ENCODE results near the gene CNGA1.
A peak's percentile ranks its signal among the peaks of the same experiment; 100 is the strongest.
"Not testable (repeated sequence)": the region's sequence is repeated elsewhere in the genome, so short reads cannot be mapped to it uniquely, and the experiment has no call there.

Gene CNGA1

DNA sequence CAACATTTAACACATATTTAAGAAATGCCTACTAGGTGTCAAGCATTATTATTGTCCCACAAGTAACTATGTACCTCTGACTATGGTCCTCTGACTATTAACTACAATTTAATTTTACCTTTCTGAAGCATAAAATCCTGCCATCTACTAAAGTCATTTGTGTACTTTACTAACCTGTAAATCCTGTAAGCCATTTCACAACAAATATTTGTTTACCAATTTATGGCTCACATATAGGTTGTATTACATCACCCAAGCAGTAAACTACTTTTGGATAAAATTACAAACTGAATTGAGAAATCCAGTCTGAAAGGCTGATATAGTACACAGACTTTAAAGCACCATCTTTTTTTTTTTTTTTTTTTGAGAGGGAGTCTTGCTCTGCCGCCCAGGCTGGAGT lies 43.8 kb downstream of the CNGA1 start:
- DNase-seq (ENCODE audit: low read depth in 2 of 3, low spot score in 1 of 3), result no peak

DNA sequence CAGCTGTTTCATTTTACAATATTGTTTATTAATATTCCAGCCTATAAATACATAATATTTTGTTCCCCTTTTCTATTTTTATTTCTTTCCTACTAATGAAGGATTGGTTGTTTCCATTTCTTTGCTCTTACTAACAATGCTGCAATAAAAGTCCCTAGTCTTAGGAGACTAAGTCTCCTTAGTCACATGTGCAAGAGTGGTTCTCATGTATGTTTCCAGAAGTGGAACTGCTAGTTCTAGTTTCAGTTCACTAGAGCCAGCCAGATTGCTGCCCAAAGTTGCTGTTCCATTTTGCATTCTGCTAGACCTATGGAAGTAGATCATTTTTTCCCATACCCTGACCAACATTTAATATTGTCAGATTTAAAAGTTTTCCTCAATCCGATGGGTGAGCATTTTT lies 44.3 kb downstream of the CNGA1 start:
- no peak for DNase-seq (ENCODE audit: low read depth in 2 of 3, low spot score in 1 of 3)

DNA sequence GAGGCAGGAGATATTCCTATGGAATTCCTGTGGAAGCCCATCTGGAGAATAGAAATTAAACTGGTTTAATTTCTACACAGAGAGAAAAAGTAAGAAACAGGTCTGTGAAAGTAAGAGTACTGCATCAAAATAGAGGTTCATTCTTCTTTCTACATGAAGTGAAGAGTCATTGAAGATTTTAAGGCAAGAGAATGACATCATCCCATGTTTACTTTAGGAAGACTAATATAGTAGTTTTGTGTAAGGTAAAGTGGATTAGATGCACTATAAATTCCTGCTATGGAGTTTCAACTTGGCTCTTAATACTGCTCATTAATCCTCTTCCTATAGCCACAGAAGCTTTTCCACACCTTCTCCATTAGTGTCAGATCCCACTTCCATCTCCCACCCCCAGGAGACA lies 47.6 kb downstream of the CNGA1 start:
- DNase-seq (ENCODE audit: low read depth in 2 of 3, low spot score in 1 of 3), result no peak

DNA sequence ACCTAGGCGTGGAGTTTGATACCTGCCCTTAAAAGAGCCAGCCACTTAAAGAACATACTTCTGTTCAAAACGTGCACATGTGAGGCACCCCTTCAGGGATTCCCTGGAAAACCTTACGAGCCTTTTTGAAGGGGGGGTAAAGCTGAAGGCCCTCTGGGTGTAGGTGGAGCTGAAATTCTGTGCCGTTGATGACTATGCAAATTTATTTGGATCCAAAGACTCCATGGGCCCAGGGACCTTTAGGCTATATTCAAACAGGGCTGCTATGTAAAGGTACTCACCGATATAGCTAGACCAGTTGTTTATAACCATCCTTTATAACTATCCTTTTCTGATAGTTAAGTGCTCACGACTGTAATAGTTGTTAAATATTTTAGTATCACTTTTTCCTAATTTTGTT lies 61.8 kb downstream of the CNGA1 start:
- DNase-seq (ENCODE audit: low read depth in 2 of 3, low spot score in 1 of 3), result no peak

DNA sequence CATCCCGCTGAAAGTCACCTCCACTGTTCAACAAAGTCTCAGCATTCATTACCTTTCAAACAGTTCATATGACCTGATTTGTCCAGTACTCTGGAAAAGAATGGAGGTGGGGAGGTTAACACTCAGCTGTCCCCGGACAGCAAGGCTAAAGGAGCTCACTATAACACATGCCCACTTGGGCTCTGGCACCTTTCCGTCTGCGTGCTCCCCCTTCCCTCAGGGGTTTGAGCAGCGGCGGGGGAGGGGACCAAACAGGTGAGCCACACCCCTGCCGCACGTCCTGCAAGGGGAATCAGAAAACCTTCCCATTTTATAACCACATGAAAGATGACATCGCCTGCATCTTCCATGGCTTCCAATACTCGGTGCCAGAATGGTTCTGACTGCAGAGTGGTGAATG lies 62.2 kb downstream of the CNGA1 start:
- DNase-seq (ENCODE audit: low read depth in 2 of 3, low spot score in 1 of 3), result no peak

DNA sequence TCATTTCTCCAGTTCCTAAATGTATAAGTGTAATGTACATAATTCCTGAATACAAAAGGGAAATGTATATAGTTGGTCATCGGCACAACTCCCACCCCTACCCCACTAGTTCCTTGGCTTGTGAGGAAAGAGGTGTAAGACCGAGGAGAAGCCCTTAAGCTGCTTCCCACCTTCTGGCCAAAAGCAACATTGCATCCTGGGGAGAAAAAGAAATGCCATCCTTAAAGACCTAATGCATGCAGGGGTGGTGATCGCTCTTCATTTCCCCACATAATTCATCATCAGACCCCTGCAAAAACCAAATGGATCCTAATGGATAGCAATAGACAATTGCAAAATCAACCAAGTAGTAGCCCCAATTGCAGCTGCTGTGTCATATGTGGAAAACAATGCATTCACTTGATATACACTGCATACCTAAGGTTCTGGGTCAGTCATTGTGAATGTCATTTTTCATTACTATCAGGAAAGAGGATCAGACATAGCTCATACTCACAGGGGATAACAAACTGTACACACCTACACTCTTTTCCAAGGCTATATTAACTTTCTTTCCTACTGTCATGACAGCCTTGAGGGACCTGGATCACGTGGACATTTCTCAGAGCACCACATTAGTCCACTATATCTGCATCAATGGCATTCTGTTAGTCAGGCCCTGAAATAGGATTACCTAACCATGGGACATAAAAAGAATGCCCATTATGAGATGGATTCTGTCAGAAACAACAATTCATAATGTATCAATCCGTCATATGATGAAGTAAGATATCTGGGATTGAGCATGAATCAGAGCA lies 70.4 kb downstream of the CNGA1 start:
- DNase-seq (ENCODE audit: low read depth in 2 of 3, low spot score in 1 of 3), result no peak

DNA sequence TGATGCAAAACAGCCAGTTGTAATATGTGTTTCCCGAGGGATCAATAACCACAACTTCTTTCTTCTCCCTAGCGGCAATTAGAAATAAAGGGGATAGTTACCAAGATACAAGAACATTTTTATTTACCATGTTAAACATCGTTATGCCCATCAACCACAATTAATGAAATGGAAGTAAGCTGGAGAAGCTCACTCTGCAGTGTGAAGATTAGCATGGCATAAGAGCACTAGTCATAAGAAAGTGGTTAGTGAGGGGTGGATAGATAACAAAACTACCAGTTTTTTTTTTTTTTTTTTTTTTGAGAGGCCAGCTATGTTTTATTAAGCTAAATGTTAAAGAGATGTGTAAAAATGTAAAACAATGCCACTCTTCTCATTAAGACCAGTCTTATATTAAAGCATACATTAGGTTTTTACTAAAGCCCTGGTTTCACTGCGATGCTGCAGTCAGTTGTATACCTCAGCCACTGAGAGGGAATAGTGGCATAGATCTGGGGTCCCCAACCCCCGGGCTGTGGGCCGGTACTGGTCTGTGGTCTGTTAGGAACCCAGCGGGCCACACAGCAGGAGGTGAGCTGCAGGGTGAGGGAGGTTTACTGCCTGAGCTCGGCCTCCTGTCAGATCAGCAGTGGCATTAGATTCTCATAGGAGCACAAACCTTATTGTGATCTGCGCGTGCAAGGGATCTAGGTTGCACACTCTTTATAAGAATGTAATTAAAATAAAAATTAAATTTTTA lies 74.2 kb downstream of the CNGA1 start:
- no peak for DNase-seq (ENCODE audit: low read depth in 2 of 3, low spot score in 1 of 3)

DNA sequence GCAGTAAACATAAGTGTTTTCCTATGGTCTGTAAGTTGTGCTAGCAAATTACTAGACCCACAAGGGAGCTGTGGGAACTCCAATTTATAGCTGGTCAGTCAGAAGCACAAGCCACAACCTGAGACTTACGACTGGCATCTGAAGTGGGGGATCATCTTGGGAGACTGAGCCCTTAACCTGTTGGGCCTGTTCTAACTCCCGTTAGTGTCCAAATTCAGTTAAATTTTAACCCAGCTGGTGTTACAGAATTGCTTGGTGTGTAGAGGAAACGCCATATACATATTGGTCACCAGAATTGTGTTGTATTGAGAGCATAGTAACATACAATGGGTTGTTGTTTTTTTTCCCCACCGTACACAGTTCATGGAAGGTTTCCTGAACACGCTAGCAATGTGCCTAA lies 77.0 kb downstream of the CNGA1 start:
- no peak for DNase-seq (ENCODE audit: low read depth in 2 of 3, low spot score in 1 of 3)

DNA sequence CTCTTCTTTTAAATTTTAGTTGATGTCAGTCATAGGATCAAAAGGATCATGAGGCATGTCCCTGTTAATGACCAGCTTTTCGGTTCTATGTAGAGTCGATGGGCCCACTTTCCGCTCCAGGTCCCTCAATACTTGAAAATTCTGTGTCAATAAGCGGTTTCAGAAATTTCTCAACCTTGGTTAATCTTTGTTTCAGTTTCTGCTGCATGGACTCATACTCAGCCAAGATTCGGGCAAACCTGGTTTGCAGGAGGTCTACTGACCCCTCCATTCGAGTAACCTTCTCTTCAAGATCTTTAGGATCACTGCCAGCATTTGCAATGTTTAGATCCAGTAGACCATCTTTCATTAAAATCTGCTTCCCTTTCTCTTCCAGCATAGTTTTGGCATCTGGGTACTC lies 80.1 kb downstream of the CNGA1 start:
- no peak for DNase-seq (ENCODE audit: low read depth in 2 of 3, low spot score in 1 of 3)

DNA sequence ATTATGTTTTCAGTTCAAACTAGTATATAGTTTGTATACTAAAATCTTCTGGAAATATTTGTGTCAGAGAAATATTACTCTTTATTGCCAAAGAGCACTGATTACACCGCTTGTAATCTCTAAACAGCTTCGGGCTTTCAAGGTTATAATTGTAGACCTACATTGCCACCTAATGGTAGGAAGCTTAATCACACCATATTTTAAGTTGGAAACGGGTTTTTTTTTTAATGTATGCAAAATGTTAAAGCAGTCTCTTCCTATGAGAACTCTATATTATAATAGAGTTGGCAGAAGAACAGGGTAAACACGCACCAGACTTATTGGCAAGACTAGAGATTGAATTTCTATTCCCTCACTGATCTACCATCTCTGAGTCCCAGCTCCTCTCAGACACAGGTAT lies 82.6 kb downstream of the CNGA1 start:
- no peak for DNase-seq (ENCODE audit: low read depth in 2 of 3, low spot score in 1 of 3)

DNA sequence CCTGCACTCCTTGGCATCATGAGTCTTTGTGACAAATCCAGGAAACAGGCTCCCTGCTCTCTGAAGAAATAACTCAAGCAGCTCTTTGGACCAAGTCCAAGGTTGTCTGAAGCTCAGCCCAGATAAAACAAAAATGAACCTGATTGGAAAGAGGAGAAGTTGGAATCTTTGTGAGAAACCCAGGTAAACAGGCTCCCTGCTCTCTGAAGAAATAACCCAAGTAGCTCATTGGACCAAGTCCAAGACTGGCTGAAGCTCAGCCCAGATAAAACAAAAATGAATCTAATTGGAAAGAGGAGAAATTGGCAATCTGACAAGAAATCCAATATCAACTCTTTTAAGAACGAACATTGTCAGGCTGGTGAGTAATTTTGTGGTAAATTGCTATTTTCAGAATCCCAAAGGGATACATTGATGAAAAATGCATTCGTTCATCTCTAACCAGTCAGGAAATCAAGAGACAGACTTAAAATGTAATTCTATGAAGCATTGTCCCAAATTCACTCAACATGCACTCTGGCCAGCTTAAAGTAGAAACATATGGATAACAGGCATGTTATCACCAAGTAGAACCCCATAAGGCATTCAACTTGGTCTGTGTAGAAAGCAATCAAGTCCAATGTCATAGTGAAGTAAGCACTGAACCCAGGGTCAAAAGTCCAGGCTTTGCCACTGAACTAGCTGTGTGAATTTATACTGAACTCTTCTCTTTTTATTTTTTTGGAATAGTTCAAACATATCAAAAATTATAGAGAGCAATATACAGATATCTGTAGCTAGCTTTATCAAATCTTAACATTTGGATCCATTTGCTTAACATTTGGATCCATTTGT lies 85.3 kb downstream of the CNGA1 start:
- no peak for DNase-seq (ENCODE audit: low read depth in 2 of 3, low spot score in 1 of 3)

DNA sequence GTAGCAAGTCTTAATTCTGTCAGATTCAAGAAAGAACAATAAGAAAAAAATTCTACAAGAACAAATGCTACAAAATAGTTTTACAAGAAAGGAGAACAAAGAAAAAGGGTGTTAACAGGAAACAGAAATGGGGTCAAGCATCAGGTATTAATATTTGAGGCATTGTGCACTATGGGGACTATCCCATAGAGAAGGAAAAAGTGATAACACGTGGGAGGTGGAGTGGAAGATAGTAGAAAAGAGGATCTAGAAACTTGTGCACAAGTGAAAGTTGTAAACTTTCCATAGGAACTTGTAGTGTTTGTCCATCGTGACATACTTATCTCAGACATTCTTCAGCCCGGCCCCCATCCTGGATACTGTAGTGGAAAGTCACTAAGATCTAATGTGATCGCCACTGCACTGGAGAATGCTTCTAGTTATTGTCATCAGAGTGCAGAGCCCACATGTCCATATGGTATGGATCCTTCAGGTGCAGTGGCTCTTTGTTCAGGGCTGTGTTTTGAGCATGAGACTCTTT lies 86.7 kb downstream of the CNGA1 start:
- DNase-seq (ENCODE audit: low read depth in 2 of 3, low spot score in 1 of 3), result no peak

DNA sequence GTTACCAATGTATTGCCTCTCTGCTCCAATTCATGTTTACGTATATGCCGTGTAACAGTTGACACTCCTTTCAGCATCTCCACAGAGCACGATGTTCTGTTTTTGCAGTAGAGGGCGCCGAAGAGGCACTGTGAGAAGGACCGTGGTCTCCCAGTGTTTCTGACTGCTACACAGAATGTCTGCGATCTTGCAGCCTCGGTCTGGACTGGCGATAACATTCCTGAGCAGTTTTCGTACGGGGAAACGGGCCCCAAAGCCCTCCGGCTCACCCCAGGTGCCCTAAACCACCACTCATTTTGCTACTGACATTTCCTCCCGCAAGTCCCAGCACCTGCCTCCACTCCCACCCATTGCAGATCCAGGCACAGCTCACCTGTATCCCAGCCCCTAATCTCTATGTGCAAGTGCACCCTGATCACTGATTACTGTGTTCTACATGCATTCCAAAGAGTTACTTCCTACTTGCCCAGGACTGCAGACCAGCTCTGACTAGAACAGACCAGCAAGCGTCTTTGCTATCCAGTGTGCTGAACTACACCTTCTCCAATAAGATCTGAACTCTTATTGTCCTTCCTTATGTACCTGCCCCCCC lies 89.7 kb downstream of the CNGA1 start:
- DNase-seq (ENCODE audit: low read depth in 2 of 3, low spot score in 1 of 3), result peak in 2 of 3 donors; percentile 26 to 42

DNA sequence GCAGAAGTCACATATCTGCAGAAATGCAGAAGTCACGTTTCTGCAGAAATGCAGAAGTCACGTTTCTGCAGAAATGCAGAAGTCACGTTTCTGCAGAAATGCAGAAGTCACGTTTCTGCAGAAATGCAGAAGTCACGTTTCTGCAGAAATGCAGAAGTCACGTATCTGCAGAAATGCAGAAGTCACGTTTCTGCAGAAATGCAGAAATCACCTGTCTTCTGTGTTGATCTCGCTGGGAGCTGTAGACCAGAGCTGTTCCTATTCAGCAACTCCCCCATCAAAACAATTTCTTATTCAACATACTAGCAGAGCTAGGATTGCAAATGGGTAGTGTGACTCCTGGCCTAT lies 93.2 kb downstream of the CNGA1 start:
- not testable (repeated sequence) for DNase-seq (ENCODE audit: low read depth in 2 of 3, low spot score in 1 of 3)

DNA sequence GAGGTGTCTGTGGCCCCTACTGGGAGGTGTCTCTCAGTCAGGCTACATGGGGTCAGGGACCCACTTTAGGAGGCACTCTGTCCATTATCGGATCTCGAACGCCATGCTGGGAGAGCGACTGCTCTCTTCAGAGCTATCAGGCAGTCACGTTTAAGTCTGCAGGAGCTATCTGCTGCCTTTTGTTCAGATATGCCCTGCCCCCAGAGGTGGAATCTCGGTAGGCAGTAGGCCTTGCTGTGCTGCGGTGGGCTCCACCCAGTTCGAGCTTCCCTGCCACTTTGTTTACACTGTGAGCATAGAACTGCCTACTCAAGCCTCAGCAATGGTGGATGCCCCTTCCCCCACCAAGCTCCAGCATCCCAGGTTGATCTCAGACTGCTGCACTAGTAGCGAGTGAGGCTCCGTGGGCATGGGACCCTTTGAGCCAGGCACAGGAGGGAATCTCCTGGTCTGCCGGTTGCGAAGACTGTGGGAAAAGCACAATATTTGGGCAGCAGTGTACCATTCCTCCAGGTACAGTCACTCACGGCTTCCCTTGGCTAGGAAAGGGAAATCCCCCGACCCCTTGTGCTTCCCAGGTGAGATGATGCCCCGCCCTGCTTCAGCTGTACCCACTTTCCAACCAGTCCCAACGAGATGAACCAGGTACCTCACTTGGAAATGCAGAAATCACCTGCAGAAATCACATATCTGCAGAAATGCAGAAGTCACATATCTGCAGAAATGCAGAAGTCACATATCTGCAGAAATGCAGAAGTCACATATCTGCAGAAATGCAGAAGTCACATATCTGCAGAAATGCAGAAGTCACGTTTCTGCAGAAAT lies 93.8 kb downstream of the CNGA1 start:
- not testable (repeated sequence) for DNase-seq (ENCODE audit: low read depth in 2 of 3, low spot score in 1 of 3)

DNA sequence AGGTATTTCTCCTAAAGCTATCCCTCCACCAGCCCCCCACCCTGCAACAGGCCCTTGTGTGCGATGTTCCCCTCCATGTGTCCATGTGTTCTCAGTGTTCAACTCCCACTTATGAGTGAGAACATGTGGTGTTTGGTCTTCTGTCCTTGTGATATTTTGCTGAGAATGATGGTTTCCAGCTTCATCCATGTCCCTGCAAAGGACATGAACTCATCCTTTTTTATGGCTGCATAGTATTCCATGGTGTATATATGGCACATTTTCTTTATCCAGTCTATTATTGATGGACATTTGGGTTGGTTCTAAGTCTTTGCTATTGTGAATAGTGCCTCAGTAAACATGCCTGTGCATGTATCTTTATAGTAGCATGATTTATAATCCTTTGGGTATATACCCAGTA lies 99.3 kb downstream of the CNGA1 start:
- DNase-seq (ENCODE audit: low read depth in 2 of 3, low spot score in 1 of 3), result not testable (repeated sequence)

DNA sequence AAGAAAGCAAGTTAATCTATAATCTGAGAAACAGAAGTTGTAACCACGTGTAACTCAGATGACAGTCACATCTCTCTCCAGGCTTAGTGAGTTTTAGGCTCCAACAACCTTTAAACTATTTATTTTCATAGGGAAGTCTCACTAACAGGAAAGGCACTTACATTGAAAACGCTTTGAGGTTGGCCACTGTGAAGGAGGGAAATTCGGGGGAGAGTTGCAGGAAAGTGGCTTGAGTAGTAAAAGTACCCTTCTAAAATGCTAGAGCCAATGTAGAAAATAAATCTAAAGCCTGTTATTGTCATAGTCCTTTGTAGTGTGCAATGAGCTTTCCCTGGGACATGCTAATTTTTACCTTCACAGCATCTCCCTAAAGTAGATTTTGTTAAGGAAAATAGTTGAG lies 101.1 kb downstream of the CNGA1 start:
- no peak for DNase-seq (ENCODE audit: low read depth in 2 of 3, low spot score in 1 of 3)

DNA sequence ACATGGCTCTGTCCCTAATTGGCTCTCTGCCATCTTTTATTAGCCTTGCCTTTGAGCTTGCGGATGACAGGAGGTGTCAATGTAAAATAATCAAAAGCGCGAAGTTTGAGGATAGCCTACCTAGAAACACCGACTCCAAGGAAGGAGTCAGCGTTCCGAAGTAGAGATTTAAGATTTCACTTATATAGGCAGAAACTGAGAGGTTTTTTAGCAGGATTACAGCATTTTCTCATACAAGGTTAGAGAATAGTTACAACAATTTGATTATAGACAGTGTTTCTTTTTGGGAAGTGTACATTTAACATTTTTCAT lies 101.6 kb downstream of the CNGA1 start:
- DNase-seq (ENCODE audit: low read depth in 2 of 3, low spot score in 1 of 3), result no peak

DNA sequence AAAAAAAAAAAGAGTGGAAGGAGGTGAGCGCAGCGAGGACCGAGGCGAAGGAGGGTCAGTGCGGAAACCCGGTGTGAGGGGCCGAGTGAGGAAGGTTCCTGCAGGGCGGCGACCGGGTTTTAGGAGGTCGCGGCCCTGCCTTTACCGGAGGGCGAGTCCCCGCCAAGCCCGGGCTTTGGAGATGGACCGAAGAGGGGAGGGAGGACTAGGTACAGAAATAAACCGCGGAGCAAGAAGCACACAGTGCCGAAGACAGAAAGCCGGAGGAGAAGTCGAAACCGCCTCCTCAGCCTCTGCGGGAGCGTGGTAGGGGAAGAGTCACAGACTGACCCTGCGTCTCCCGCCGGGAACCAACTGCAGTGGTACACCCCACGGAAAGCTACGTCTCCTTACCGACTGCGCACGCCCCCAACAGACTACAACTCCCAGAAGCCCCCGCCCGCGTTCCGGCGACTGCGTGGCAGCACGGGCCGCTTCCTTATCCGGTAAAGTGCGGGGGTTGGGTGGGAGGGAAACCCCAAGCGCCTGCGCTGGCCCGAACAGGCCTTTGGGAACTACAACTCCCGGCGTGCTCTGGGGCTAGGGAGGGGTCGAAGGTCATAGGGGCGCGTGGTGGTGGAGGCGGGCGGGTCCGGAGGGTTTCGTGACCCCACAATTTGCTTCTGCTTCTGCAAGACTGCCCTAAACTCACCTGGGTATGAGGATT lies 102.1 kb downstream of the CNGA1 start, which contains the start of gene NFXL1:
Gene NFXL1, minus strand, starts transcription at position 364 of the 706 bp plus-strand sequence. CDS start 380 bp downstream, outside the sequence.
- DNase-seq (ENCODE audit: low read depth in 2 of 3, low spot score in 1 of 3), result peak; percentile 86 to 95 (median 94)

DNA sequence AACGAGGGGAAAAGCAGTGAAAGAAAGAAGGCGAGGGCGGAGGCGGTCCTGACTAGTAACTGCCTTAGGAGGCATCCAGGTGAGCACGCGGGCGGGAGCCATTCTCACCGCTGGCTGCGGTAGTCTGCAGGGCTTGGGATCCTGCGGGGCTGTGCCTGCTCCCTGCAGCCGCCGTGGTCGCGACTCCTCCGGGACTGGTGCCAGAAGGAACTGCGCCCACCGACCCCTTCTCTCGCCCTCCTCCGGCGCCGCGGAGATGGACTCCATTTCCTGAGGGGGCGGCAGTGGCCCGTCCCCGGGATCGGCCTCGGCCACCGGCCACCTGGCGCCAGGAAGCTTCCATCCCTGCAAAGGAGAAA lies 102.6 kb downstream of the CNGA1 start:
- DNase-seq (ENCODE audit: low read depth in 2 of 3, low spot score in 1 of 3), result peak in 1 of 3 donors; percentile 23
